Fibroblast of the aortic adventitia (primary cell): ENCODE results near the gene RNF213. TPM values are rescaled to one million over a fixed set of nuclear protein-coding genes. Genes with fewer than 3 reads are reported as not detected.

Experiments
- DNase-seq: peaks from one replicate; pipeline ENCODE4 v3.0.0-alpha.2; 2010; ENCODE audit warnings: low read depth
- H3K4me3 ChIP-seq: 2 replicates; pipeline ENCODE4 v1.5.1; 2011; ENCODE audit warnings: low read depth, mild to moderate bottlenecking, control low read depth, low read length, moderate library complexity
- total RNA-seq: library from RNA; depleted of rRNA; stranded (reverse); fragments of >200 nt; gene quantifications from 2 replicates; pipeline ENCODE4 v1.2.3, GENCODE V29; 2012; ENCODE audit warnings: low replicate concordance
- TF ChIP-seq, protein P1 (sequence below): IDR thresholded peaks from 2 replicates; pipeline ENCODE4 v1.5.1; 2011; ENCODE audit warnings: mild to moderate bottlenecking, low read length, control low read depth, inconsistent platforms; ENCODE audit not compliant: insufficient read depth

The RNF213 gene
- total RNA-seq, 1 donor, result 143 TPM

DNA sequence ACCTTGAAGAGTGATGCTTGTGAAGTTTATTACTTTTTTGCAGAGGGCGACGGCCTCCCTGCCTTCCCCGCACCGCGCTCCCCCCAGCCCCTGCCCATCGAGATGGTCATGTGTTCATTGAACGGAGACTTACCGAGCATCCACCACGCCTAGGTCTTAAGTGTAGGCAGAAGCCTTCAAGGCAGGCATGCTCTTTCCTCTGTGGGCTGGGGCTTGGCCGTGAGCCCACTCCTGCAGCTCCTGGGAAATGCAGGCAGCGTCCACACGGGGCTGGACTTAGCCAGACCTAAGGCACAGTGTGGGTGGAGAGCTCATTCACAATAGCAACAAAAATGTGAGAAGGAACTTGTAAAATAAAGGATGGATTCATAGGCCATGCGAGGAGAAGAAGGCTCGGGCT lies 19.2 kb downstream of the RNF213 start:
- TF ChIP-seq, protein P1, sequence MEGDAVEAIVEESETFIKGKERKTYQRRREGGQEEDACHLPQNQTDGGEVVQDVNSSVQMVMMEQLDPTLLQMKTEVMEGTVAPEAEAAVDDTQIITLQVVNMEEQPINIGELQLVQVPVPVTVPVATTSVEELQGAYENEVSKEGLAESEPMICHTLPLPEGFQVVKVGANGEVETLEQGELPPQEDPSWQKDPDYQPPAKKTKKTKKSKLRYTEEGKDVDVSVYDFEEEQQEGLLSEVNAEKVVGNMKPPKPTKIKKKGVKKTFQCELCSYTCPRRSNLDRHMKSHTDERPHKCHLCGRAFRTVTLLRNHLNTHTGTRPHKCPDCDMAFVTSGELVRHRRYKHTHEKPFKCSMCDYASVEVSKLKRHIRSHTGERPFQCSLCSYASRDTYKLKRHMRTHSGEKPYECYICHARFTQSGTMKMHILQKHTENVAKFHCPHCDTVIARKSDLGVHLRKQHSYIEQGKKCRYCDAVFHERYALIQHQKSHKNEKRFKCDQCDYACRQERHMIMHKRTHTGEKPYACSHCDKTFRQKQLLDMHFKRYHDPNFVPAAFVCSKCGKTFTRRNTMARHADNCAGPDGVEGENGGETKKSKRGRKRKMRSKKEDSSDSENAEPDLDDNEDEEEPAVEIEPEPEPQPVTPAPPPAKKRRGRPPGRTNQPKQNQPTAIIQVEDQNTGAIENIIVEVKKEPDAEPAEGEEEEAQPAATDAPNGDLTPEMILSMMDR, result peak; percentile 46
- DNase-seq, result peak; percentile 93
- H3K4me3 ChIP-seq, result no peak overlapping the region

DNA sequence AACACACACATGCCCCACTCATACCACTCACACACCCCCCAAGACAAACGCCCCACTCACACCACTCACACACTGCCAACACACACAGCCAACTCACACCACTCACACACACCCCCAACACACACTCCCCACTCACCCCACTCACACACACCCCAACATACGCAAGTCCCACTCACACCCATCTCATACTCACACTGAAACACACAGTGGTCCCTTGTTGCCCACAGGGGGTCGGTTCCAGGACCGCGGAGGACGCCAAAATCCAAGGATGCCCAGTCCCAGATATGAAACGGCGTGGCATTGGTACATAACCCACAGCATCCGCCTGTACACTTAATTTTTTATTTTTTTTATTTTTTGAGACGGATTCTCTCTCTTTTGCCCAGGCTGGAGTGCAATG lies 20.9 kb downstream of the RNF213 start:
- DNase-seq, result no peak
- TF ChIP-seq, protein P1, result no peak
- no peak overlapping the region for H3K4me3 ChIP-seq

DNA sequence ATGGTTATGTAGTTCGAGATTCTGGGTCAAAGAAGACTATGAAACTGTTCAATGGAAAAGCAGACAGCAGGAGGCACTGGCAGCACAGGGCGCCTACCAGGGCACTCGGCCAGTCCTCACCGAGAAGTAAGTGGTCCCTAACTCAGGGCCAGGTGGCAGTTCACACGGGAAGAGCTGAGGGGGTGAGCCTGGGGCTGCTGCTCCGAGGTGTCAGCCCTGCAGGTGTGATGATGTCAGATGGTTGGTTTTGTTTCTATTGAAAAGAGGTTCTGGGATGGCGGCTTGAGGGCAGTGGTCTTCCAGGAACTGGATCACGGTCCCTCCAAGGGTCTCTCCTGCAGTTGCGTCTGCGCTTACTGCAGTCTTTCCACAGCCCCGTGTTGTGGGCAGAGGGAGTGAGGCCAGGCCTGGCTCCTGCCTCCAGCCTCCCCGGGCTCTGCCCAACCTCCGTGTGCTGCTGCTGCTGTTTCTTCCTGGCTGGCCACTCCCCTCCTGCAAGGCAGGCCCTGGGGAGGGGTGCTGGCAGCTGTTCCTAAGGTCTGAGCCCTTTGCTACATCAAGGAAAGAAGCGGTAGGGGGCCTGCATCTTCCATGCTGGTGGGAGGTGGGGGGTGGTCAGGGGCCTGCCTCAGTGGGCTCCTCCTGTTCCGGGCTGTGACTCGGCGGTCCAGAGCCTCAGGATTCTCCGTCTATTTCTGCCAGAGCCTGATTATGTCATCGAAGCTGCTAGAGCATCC lies 22.6 kb downstream of the RNF213 start:
- TF ChIP-seq, protein P1, result no peak

DNA sequence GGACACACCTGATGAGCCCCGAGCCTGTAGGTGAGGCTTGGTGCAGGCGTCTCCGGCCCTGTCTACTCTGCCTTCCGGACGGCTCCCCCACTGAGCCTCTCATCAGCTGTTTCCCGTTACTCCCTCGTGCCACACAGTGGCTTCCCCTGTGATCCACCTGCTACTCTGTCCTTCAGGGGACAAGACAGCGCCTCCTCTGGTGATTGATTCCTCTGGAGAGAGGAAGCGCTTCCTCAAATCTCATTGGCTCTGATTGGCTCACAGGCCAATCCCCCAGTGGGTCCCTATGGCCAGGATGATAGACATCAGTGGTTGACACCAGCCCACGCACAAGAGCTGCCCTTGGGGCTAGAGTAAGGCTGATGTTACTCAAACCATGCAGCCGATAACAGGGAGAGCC lies 24.0 kb downstream of the RNF213 start:
- no peak for DNase-seq
- TF ChIP-seq, protein P1, result no peak

More for the DNA sequence above, 22.6 kb downstream of the RNF213 start:
- no peak for DNase-seq
- H3K4me3 ChIP-seq, result no peak overlapping the region

DNA sequence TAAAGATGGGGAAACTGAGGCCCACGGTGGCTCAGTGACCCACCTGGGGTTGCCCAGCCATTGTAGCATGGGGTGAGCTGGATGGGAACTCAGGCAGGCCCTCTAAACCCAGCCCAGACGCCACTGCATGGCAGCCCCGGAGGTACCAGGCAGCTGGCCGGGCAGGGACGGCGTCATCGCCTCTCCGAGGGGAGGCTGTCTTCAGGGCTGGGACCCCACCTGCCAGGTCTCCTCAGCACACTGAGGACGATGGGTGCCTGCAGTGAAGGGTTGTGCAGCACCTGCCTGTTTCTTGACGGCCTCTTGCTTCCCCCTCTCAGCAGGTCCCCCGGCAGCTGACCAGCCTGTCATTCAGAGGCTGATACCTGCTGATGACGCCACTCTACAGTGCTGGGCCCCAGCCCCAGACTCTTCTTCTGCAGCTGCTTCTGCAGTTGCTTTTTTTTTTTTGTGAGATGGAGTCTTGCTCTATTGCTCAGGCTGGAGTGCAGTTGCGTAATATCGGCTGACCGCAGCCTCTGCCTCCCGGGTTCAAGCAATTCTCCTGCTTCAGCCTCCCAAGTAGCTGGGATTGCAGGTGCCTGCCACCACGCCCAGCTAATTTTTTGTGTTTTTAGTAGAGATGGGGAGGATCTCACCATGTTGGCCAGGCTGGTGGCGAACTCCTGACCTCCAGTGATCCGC lies 24.7 kb downstream of the RNF213 start:
- no peak overlapping the region for H3K4me3 ChIP-seq
- TF ChIP-seq, protein P1, result no peak
- no peak for DNase-seq

More for the DNA sequence above, 24.0 kb downstream of the RNF213 start:
- no peak overlapping the region for H3K4me3 ChIP-seq

DNA sequence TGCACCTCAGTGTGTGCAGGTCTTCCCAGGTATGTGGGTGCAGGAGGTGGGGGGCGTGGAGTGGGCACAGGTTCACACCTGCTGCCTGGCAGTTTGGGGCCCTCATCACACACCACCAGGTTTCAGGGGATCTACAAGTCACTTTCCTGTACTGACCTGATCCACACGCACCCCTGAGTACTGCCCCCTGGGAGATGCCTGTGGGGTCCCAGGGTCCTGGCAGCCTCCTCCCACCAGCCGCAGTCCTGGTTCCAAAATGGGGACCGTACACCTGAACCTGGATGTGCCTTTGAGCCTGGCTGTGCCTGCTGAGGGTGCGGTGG lies 25.9 kb downstream of the RNF213 start:
- no peak overlapping the region for H3K4me3 ChIP-seq
- no peak for DNase-seq
- TF ChIP-seq, protein P1, result no peak

DNA sequence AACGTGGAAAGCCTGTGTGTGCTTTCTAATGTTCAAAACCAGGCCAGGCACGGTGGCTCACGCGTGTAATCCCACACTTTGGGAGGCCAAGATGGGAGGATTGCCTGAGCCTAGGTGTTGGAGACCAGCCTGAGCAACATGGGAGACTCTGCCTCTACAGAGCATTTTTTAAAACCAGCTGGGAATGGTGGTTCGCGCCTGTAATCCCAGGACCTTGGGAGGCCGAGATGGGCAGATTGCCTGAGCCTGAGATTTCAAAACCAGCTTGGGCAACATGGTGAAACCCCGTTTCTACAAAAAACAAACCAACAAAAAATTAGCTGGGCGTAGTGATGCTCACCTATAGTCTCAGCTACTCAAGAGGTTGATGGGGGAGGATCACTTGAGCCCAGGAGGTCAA lies 26.4 kb downstream of the RNF213 start:
- TF ChIP-seq, protein P1, result no peak
- DNase-seq, result no peak
- H3K4me3 ChIP-seq, result no peak overlapping the region
